Measurements from ENCODE around the gene PARN.

DNA sequence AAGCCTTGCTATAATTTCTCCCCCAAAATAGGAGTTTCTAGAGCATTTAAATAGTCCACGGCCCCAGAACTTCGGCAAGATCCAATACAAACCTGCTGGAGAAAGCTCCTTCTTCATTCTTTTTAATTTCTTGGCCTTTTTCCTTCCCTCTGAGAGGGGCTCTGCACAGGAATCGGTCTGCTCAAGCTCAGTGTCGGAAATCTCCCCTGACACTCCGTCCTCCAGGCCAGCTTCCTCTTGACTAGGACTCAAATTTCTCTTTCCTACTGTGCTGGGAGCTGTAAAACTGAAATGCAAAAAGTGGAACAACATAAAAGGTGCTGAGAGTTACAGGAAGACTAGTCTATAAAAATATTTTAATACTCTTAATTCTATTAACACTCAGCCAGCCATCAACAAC lies 183.3 kb downstream of the PARN start:
- TF ChIP-seq, protein P1, sequence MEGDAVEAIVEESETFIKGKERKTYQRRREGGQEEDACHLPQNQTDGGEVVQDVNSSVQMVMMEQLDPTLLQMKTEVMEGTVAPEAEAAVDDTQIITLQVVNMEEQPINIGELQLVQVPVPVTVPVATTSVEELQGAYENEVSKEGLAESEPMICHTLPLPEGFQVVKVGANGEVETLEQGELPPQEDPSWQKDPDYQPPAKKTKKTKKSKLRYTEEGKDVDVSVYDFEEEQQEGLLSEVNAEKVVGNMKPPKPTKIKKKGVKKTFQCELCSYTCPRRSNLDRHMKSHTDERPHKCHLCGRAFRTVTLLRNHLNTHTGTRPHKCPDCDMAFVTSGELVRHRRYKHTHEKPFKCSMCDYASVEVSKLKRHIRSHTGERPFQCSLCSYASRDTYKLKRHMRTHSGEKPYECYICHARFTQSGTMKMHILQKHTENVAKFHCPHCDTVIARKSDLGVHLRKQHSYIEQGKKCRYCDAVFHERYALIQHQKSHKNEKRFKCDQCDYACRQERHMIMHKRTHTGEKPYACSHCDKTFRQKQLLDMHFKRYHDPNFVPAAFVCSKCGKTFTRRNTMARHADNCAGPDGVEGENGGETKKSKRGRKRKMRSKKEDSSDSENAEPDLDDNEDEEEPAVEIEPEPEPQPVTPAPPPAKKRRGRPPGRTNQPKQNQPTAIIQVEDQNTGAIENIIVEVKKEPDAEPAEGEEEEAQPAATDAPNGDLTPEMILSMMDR (IDR thresholded peaks at IDR 0.05): no peak
- TF ChIP-seq EP300 (IDR thresholded peaks at IDR 0.05) (no peak), POLR2A (IDR thresholded peaks at IDR 0.05) (no peak), POLR2AphosphoS5 (IDR thresholded peaks at IDR 0.05) (no peak)

Data from sigmoid colon (tissue), 4 donors.